GM12892 (cell line): ENCODE data around the gene CBFA2T2.

Experiments used
- DNase-seq: peaks from one replicate; pipeline ENCODE4 v3.0.0; 2011; ENCODE audit not compliant: insufficient read length
- FAIRE-seq: peaks from 2 replicates; lab custom pipeline; 2011; peaks lifted over from hg19 to GRCh38; lab: Jason Lieb, UNC
- POLR2A ChIP-seq: IDR thresholded peaks from 2 replicates; pipeline ENCODE4 v1.6.1; 2011; ENCODE audit warnings: low read depth, low read length, control low read depth
- POLR2AphosphoS5 ChIP-seq: IDR thresholded peaks from 2 replicates; pipeline ENCODE4 v1.6.1; 2011; ENCODE audit warnings: low read depth, low read length, control low read depth
- TAF1 ChIP-seq: IDR thresholded peaks from 2 replicates; pipeline ENCODE4 v1.6.1; 2011; ENCODE audit warnings: low read depth, mild to moderate bottlenecking, control low read depth, low read length, borderline replicate concordance

The CBFA2T2 gene

DNA sequence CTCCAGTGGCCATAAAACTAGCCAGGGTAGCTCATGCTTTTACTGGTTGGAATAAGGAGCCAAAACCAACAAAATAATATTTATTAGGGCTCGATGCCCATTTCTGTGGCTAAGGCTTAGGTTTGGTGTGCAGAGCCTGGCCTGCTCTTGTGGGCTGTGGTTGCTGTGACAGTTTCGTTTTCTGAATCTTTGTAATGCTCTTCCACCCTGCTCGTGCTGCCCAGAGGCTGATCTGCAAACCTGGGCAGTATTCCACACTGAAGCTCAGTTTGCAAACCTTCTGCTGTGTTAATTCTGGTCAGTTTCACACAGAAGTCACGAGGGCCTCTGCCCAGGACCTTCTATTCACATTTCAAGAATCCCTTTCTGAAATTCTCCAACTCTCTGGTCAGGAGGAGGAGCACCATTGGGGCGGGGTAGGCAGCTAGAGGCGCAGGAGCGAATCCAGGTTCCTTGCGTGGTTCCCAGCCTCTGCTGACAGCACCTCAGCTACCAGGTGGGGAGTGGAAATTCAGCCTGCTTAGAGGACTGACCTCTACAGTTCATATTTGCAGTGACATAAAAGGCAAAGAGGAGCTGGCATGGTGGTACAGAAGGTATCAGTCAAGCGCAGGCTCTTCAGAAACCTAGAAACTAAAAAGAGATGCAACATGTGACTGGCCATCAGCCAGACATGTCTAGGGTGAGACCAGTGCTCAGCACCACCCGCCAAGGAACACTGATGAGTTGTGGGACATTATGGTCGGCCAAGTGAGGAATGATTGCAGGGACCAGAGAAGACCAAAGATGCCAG lies 157.9 kb downstream of the CBFA2T2 start:
- TF ChIP-seq POLR2AphosphoS5, result no peak
- no peak for TF ChIP-seq POLR2A
- TF ChIP-seq TAF1, result no peak
- DNase-seq, result peak; percentile 64
- peak; percentile 70 for FAIRE-seq

DNA sequence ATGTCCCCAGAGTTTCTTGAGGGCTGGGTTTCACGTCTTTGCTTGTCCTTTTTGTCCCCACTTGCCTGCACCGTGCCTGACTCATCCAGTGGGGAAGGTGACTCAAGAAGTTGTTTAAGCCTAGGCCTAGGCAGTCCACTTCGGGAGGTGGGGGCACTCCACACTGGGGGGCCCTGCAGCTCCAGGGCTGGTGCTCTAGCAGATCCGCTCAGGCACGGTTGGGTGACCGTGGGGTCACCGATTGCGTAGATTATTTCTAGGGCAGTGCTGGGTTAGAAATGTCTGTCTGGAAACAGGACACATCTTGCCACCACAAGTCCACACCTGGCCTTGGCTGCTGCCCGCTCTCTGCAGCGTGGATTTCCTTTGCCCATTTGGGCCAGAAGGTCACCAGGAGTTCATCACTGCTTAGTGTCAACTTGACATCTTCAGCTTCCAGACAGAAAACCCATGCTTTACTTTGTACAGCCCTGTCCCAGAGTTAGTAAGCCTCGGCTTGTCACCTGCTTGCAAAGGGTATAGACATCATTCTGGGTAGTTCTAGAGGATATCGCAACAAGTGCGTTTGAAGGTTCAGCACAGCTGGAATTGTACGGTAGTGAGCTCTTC lies 158.6 kb downstream of the CBFA2T2 start:
- DNase-seq (no peak), FAIRE-seq (no peak)
- TF ChIP-seq POLR2A, result no peak
- TF ChIP-seq TAF1, result no peak
- TF ChIP-seq POLR2AphosphoS5, result no peak

GRCh38 chr20:33649201-33649681 lies 159.3 kb downstream of the CBFA2T2 start:
- no peak for DNase-seq
- FAIRE-seq, result no peak
- TF ChIP-seq POLR2AphosphoS5, result no peak
- TF ChIP-seq TAF1, result no peak
- TF ChIP-seq POLR2A, result no peak

GRCh38 chr20:33650111-33650752 lies 160.3 kb downstream of the CBFA2T2 start:
- FAIRE-seq (no peak), DNase-seq (no peak)
- TF ChIP-seq POLR2A (no peak), POLR2AphosphoS5 (no peak), TAF1 (no peak)

- no peak for DNase-seq
- no peak for TF ChIP-seq TAF1
- no peak for TF ChIP-seq POLR2A
- no peak for TF ChIP-seq POLR2AphosphoS5
- FAIRE-seq, result no peak
Measured at GRCh38 chr20:33650753-33651561, 161.1 kb downstream of the CBFA2T2 start.

GRCh38 chr20:33651562-33652048 lies 161.7 kb downstream of the CBFA2T2 start:
- no peak for FAIRE-seq

DNA sequence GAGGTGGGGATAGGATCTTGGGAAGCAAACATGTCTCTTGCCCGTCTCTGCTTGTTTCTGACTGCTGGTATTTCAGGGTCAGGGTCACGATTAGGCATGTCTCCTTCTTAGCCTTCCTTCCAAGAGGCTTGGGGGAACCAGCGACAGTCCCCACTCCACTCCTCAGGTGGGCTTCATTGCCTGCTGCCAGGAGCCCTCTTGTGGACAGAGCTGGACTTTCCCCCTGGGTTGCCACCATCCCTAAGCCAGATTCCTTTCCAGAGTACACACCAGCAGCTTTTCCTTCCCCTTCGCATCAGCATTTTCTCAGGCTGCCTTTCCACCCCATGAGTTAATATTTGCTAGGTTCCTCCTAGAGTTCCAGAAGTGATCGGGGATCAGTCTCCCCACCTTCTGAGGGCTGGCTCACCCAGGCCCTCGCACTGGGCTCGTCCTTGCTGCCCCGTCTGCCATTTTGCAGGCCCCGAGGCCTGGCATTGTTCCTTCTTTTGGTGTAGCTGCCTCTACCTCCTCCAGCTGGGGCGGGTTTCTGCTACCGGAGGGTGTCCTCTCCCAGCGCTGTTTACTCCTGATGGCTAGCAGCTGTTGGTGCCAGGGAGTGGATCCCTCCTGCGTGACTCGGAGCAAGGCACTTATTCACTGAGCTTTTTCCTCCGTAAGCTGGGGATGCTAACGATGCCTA lies 163.5 kb downstream of the CBFA2T2 start:
- FAIRE-seq (peak; percentile 61), DNase-seq (peak; percentile 73)
- TF ChIP-seq POLR2AphosphoS5 (no peak), POLR2A (no peak), TAF1 (no peak)

More at GRCh38 chr20:33651562-33652048, 161.7 kb downstream of the CBFA2T2 start:
- no peak for DNase-seq
- TF ChIP-seq TAF1, result no peak
- no peak for TF ChIP-seq POLR2AphosphoS5
- no peak for TF ChIP-seq POLR2A

DNA sequence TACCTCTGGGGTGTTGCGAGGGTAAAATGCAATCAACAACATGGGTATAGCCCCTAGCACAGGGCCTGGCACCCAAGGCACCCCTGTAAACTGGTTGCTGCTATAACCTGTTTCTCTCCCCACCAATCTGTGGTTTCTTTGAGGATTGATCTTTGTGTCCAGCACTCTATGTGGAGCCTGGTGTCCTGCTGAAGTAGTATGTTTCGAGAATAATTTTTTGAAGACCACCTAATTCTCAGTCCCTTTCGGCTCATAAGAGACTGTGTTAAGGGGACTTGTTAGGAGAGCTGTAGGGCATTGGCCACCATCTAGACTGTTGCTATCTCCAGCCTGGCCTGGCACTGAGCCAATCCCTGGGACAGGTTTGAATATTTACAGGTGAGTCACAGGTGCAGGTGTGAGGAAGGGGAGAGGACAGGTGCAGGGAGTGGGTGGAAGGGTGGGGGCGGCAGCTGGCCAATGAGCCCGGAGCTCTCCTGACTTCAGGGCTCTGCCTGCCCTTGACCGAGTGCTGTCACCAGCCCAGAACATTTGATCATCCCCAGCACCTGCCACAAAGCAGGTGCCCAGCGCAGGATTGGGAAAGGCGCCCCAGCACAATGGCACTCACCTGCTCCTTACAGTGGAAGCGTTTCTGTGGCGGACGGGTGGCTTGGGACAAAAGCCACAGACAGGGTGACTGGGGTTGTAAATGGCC lies 164.2 kb downstream of the CBFA2T2 start:
- no peak for TF ChIP-seq POLR2AphosphoS5
- TF ChIP-seq POLR2A, result no peak
- no peak for TF ChIP-seq TAF1
- DNase-seq (no peak), FAIRE-seq (no peak)

DNA sequence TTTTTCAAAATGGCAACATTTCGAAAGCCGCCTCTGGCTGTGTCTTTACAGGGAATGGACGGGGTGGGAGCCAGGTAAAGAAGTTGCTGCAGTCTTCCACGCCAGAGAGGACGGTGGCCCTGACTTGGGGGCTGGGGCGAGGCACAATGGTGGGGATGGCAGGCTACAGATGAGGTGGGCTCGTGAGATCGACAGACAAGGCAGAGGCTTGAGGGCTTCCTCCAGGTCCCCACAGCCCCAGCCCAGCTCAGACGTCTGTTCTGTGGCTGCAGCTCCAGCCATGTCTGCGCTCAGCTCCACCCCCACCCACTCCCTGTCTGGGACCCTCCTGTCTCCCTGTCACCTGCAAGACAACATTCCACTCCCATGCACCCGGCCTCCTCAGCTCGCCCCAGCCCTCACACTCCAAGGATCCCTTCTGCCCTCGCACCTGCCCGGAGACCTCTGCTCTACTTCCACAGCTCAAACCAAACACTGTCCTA lies 164.8 kb downstream of the CBFA2T2 start:
- no peak for FAIRE-seq
- DNase-seq, result no peak
- no peak for TF ChIP-seq POLR2A
- no peak for TF ChIP-seq POLR2AphosphoS5
- no peak for TF ChIP-seq TAF1
